H1 (cell line): ENCODE results near the gene TSPAN9. TPM values are rescaled to one million over a fixed set of nuclear protein-coding genes. Genes with fewer than 3 reads are reported as not detected.

Experiments
- CTCF ChIA-PET: fragments of 300-600 bp; sonication (Branson Sonifier 250); formaldehyde crosslinking; loops from one replicate; lab custom pipeline; 2021; ENCODE audit not compliant: partially characterized antibody; lab: Charles Lee
- POLR2A ChIA-PET: fragments of 300-600 bp; sonication (Branson Sonifier 250); formaldehyde crosslinking; loops from one replicate; lab custom pipeline; 2021; ENCODE audit warnings: inconsistent platforms; ENCODE audit not compliant: partially characterized antibody; lab: Charles Lee
- DNase-seq, 2 experiments: peaks; one replicate each; pipeline versions ENCODE4 v3.0.0 to v3.0.0-alpha.2; 2010 to 2022; ENCODE audit warnings: low spot score in 2 of 2, low read depth in 1 of 2, mixed read lengths in 1 of 2
- FAIRE-seq: peaks from 2 replicates; lab custom pipeline; 2011; peaks lifted over from hg19 to GRCh38; lab: Jason Lieb, UNC
- H2AFZ ChIP-seq: 2 replicates; pipeline ENCODE4 v1.8.1; 2012; ENCODE audit warnings: low read length, inconsistent platforms
- H2AK5ac ChIP-seq: 2 replicates; pipeline ENCODE4 v1.6.1; 2013; ENCODE audit warnings: low read depth, low read length
- H2BK120ac ChIP-seq: replicated peaks from 2 replicates; pipeline ENCODE3; 2013; ENCODE audit warnings: low read depth, low read length, inconsistent platforms
- H2BK12ac ChIP-seq: 2 replicates; pipeline ENCODE4 v1.6.1; 2013; ENCODE audit warnings: low read depth, low read length
- H2BK15ac ChIP-seq: 2 replicates; pipeline ENCODE4 v1.6.1; 2013; ENCODE audit warnings: low read length
- H2BK20ac ChIP-seq: 2 replicates; pipeline ENCODE4 v1.6.1; 2013; ENCODE audit warnings: low read length
- H2BK5ac ChIP-seq: 2 replicates; pipeline ENCODE4 v1.6.1; 2013; ENCODE audit warnings: low read depth, low read length
- H3K14ac ChIP-seq: 2 replicates; pipeline ENCODE4 v1.6.1; 2013; ENCODE audit warnings: inconsistent platforms; ENCODE audit not compliant: insufficient read length
- H3K18ac ChIP-seq: 2 replicates; pipeline ENCODE4 v1.6.1; 2013; ENCODE audit warnings: low read length; ENCODE audit errors: extremely low read depth
- H3K23ac ChIP-seq: 2 replicates; pipeline ENCODE4 v1.6.1; 2013; ENCODE audit warnings: inconsistent platforms; ENCODE audit not compliant: insufficient read length
- H3K23me2 ChIP-seq: 2 replicates; pipeline ENCODE4 v1.6.1; 2013; ENCODE audit warnings: low read depth, low read length
- H3K27ac ChIP-seq: 2 replicates; pipeline ENCODE4 v1.6.1; 2011; ENCODE audit warnings: low read depth, low read length, inconsistent platforms
- H3K27me3 ChIP-seq, 4 experiments: replicated peaks in 1 of 4; 1 replicate in 1 of 4; 2 replicates in 3 of 4; pipeline versions ENCODE4 v1.6.1 to v1.8.1; 2011 to 2013; ENCODE audit warnings: low read length in 3 of 4, mild to moderate bottlenecking in 3 of 4, inconsistent platforms in 2 of 4, mixed read lengths in 2 of 4, moderate library complexity in 1 of 4; ENCODE audit not compliant: control insufficient read depth in 3 of 4, insufficient read depth in 3 of 4; ENCODE audit errors: extremely low read depth in 1 of 4
- H3K36me3 ChIP-seq, 4 experiments: 2 replicates each; pipeline versions ENCODE4 v1.6.1 to v1.8.1; 2011 to 2013; ENCODE audit warnings: mild to moderate bottlenecking in 4 of 4, low read length in 3 of 4, moderate library complexity in 2 of 4, control low read depth in 1 of 4, inconsistent platforms in 1 of 4; ENCODE audit not compliant: insufficient read depth in 4 of 4, control insufficient read depth in 2 of 4
- H3K4ac ChIP-seq: replicated peaks from 2 replicates; pipeline ENCODE3; 2013; ENCODE audit warnings: low read length, low read depth, mixed read lengths, inconsistent platforms; ENCODE audit not compliant: insufficient read length
- H3K4me1 ChIP-seq, 4 experiments: replicated peaks in 1 of 4; 1 replicate in 1 of 4; 2 replicates in 3 of 4; pipeline versions ENCODE4 v1.6.1 to v1.8.1; 2011 to 2013; ENCODE audit warnings: low read length in 3 of 4, inconsistent platforms in 2 of 4, mixed read lengths in 1 of 4; ENCODE audit not compliant: insufficient read depth in 4 of 4, control insufficient read depth in 3 of 4
- H3K4me2 ChIP-seq, 2 experiments: 2 replicates each; pipeline versions ENCODE4 v1.6.1 to v1.8.1; 2011 to 2013; ENCODE audit warnings: low read depth in 2 of 2, low read length in 2 of 2, control low read depth in 1 of 2, inconsistent platforms in 1 of 2, mild to moderate bottlenecking in 1 of 2; ENCODE audit not compliant: insufficient read depth in 1 of 2
- H3K4me3 ChIP-seq, 4 experiments: fragments of 200-600, 300-600 bp in 1 of 4; sonication (generic), shearing (Covaris generic), sonication (Bioruptor Twin) in 1 of 4; 2 replicates each; pipeline versions ENCODE4 v1.5.1 to v1.8.1; 2011 to 2016; ENCODE audit warnings: low read length in 4 of 4, low read depth in 3 of 4, control low read depth in 2 of 4, inconsistent platforms in 2 of 4, mild to moderate bottlenecking in 2 of 4, mixed read lengths in 1 of 4, moderate library complexity in 1 of 4; ENCODE audit not compliant: insufficient read depth in 2 of 4; ENCODE audit errors: extremely low read depth in 1 of 4
- H3K56ac ChIP-seq: replicated peaks from 2 replicates; pipeline ENCODE3; 2013; ENCODE audit warnings: low read depth, mild to moderate bottlenecking, mixed read lengths, low read length, inconsistent platforms; ENCODE audit not compliant: insufficient read length
- H3K79me1 ChIP-seq: 2 replicates; pipeline ENCODE4 v1.6.1; 2013; ENCODE audit warnings: low read depth, low read length, control low read depth
- H3K79me2 ChIP-seq, 2 experiments: 2 replicates each; pipeline versions ENCODE4 v1.6.1 to v1.8.1; 2012 to 2013; ENCODE audit warnings: low read length in 2 of 2, mild to moderate bottlenecking in 2 of 2, inconsistent platforms in 1 of 2; ENCODE audit not compliant: insufficient read depth in 2 of 2, control insufficient read depth in 1 of 2
- H3K9ac ChIP-seq, 4 experiments: replicated peaks in 1 of 4; 1 replicate in 1 of 4; 2 replicates in 3 of 4; pipeline versions ENCODE4 v1.6.1 to v1.8.1; 2011 to 2013; ENCODE audit warnings: low read depth in 3 of 4, low read length in 3 of 4, control low read depth in 2 of 4, mild to moderate bottlenecking in 2 of 4, moderate library complexity in 2 of 4, inconsistent platforms in 1 of 4; ENCODE audit errors: extremely low read depth in 1 of 4
- H3K9me3 ChIP-seq, 2 experiments: 2 replicates each; pipeline versions ENCODE4 v1.6.1 to v1.8.1; 2012 to 2013; ENCODE audit warnings: mild to moderate bottlenecking in 2 of 2, moderate library complexity in 2 of 2, control low read depth in 1 of 2, inconsistent platforms in 1 of 2, low read depth in 1 of 2, low read length in 1 of 2, mixed read lengths in 1 of 2; ENCODE audit not compliant: insufficient read depth in 2 of 2
- H4K20me1 ChIP-seq, 2 experiments: replicated peaks in 1 of 2; 2 replicates each; pipeline versions ENCODE3 to v1.8.1; 2011 to 2013; ENCODE audit warnings: inconsistent platforms in 2 of 2, low read length in 2 of 2, mild to moderate bottlenecking in 1 of 2; ENCODE audit not compliant: insufficient read depth in 2 of 2, control insufficient read depth in 1 of 2
- H4K5ac ChIP-seq: 2 replicates; pipeline ENCODE4 v1.6.1; 2013; ENCODE audit warnings: low read length, low read depth, mixed read lengths, inconsistent platforms; ENCODE audit not compliant: insufficient read length
- H4K8ac ChIP-seq: 2 replicates; pipeline ENCODE4 v1.8.0; 2013; ENCODE audit warnings: mild to moderate bottlenecking, moderate library complexity, low read length, inconsistent platforms; ENCODE audit not compliant: insufficient read depth; ENCODE audit errors: extremely low read depth
- H4K91ac ChIP-seq: replicated peaks from 2 replicates; pipeline ENCODE3; 2013; ENCODE audit warnings: low read length, mixed read lengths, inconsistent platforms; ENCODE audit not compliant: insufficient read length
- ASH2L ChIP-seq: fragments of 200-600, 300-600 bp; sonication (generic); IDR thresholded peaks from one replicate; pipeline ENCODE4 v1.7.1; 2017; ENCODE audit warnings: low read length
- BACH1 ChIP-seq: IDR thresholded peaks from 2 replicates; pipeline ENCODE4 v1.6.1; 2012; ENCODE audit warnings: low read length, improper control_type of control experiment
- GABPA ChIP-seq: IDR thresholded peaks from 2 replicates; pipeline ENCODE4 v1.6.1; 2011; ENCODE audit warnings: mild to moderate bottlenecking, low read length, moderate library complexity, borderline replicate concordance; ENCODE audit not compliant: insufficient read depth
- GTF2F1 ChIP-seq: IDR thresholded peaks from 2 replicates; pipeline ENCODE4 v1.6.1; 2012; ENCODE audit warnings: low read depth, low read length, improper control_type of control experiment, borderline replicate concordance
- JUND ChIP-seq: IDR thresholded peaks from 2 replicates; pipeline ENCODE4 v1.6.1; 2011; ENCODE audit warnings: mild to moderate bottlenecking, improper control_type of control experiment, low read length
- KDM1A ChIP-seq: fragments of 200-600, 300-600 bp; sonication (generic); IDR thresholded peaks from 2 replicates; pipeline ENCODE4 v1.7.1; 2016; ENCODE audit warnings: mild to moderate bottlenecking, low read length, borderline replicate concordance
- MAFK ChIP-seq: IDR thresholded peaks from 2 replicates; pipeline ENCODE4 v1.6.1; 2012; ENCODE audit warnings: low read depth, mild to moderate bottlenecking, improper control_type of control experiment, low read length
- SAP30 ChIP-seq: fragments of 300-600 bp; sonication (generic); IDR thresholded peaks from 2 replicates; pipeline ENCODE4 v1.7.1; 2012; ENCODE audit warnings: low read length, moderate library complexity, mild to moderate bottlenecking, inconsistent platforms; ENCODE audit not compliant: insufficient read depth, insufficient replicate concordance
- SIRT6 ChIP-seq: IDR thresholded peaks from one replicate; pipeline ENCODE4 v1.7.1; 2012; ENCODE audit warnings: low read length, inconsistent platforms
- TAF1 ChIP-seq: IDR thresholded peaks from 2 replicates; pipeline ENCODE4 v1.6.1; 2011; ENCODE audit warnings: mild to moderate bottlenecking, low read depth, low read length
- TEAD4 ChIP-seq: IDR thresholded peaks from 2 replicates; pipeline ENCODE4 v1.6.1; 2012; ENCODE audit warnings: low read depth, low read length, inconsistent platforms, mixed read lengths
- WGBS, 2 experiments: shearing (Covaris generic) in 1 of 2; methylation state at CpG; one replicate each; pipeline versions ENCODE4 v1.1.6 to v1.1.7; 2013 to 2015; ENCODE audit warnings: low lambda C conversion rate in 2 of 2, mixed read lengths in 2 of 2, inconsistent platforms in 1 of 2, low coverage in 1 of 2, missing lambda C conversion rate in 1 of 2; ENCODE audit not compliant: insufficient replicate concordance in 2 of 2, insufficient coverage in 1 of 2, insufficient read length in 1 of 2; ENCODE audit errors: extremely low coverage in 1 of 2, missing lambda C conversion rate in 1 of 2; 5-methylcytosine and 5-hydroxymethylcytosine counted together
- polyA plus RNA-seq, 7 experiments: library from polyadenylated mRNA; depleted of rRNA in 3 of 7; stranded (reverse) in 5 of 7; unstranded in 2 of 7; fragments of >200 nt in 5 of 7; fragments of 200-250 nt in 2 of 7; gene quantifications; 1 replicate in 5 of 7; 2 replicates in 1 of 7; 4 replicates in 1 of 7; pipeline versions ENCODE4 v1.2.1 to v1.2.3, GENCODE V29; 2011 to 2013; ENCODE audit warnings: missing spikeins in 2 of 7, mixed read lengths in 2 of 7
- total RNA-seq: library from RNA; stranded (reverse); fragmentation: NEBNext Ultra II Directional; extraction: Animal tissue kit (Norgen Biotek cat#: 25700); gene quantifications from 2 replicates; pipeline ENCODE4 v1.2.1, GENCODE V29; 2021
- TF ChIP-seq, protein P1 (sequence below): IDR thresholded peaks from 2 replicates; pipeline ENCODE4 v1.6.1; 2012; ENCODE audit warnings: inconsistent platforms

TSPAN9 gene
- total and polyA plus RNA-seq, 2 of the 8 experiments (the other 6 are each of a cell fraction or from before 2014, with no cell fraction given), result 11.5 to 29.1 TPM

DNA sequence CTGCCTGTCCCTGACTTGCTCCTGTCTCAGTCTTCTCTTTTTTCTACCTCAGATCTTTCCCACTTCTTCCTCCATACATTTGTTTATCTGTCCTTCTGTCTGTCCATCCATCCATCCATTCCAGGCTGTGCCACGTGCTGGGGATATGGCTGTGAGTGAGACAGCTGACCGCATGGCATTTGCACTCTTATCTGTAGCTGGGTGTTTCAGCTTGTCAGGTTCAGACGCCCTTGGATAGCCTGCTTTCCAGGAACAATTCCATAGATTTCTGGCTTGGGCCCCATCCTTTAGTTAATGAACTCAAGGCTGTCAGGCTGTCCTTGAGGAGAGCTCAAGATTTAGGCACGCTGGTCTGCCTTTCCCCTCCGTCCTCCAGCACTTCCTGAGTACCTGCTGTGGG lies 116.6 kb downstream of the TSPAN9 start:
- peaks cover 1 to 3% (median 2%) of the 10 kb centered on the region in 4 experiments; a peak in 6 of 7 replicates for H3K27me3 ChIP-seq
- no peaks in the 10 kb centered on the region for H3K36me3 ChIP-seq
- H4K8ac ChIP-seq, result peak overlapping the region; percentile 31
- DNase-seq (no peak), FAIRE-seq (no peak)
- no peaks in the 10 kb centered on the region for H3K79me2 ChIP-seq
- H3K9me3 ChIP-seq, result no peaks in the 10 kb centered on the region
- H3K4me1 ChIP-seq, result peaks cover 0 to 7% (median 2%) of the 10 kb centered on the region in 4 experiments; a peak in 4 of 7 replicates
- ChIA-PET POLR2A (interaction anchor here (0.8 kb wide), 1 partner anchor 38 kb away, joined by 3 read pairs; no protein-coding TSS in a partner anchor), CTCF (interaction anchor here (0.6 to 24.7 kb wide), 12 partner anchors 9 to 83 kb away, joined by 3 to 448 read pairs (median 5); no protein-coding TSS in a partner anchor)
- no peaks in the 10 kb centered on the region; the same call in none of the 2 replicates for H3K79me1 ChIP-seq
- no peak overlapping the region for H3K4me3 ChIP-seq
- TF ChIP-seq SAP30 (no peak), KDM1A (no peak), MAFK (no peak), TAF1 (no peak), GABPA (no peak), ASH2L (no peak), JUND (no peak), TEAD4 (no peak), GTF2F1 (no peak), SIRT6 (no peak), BACH1 (no peak)
- TF ChIP-seq, protein P1, sequence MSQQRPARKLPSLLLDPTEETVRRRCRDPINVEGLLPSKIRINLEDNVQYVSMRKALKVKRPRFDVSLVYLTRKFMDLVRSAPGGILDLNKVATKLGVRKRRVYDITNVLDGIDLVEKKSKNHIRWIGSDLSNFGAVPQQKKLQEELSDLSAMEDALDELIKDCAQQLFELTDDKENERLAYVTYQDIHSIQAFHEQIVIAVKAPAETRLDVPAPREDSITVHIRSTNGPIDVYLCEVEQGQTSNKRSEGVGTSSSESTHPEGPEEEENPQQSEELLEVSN, result no peak
- H2BK120ac ChIP-seq, result no peak overlapping the region
- no peak overlapping the region for H3K9ac ChIP-seq
- no peak overlapping the region for H3K27ac ChIP-seq
- no peak overlapping the region for H2BK5ac ChIP-seq
- H3K14ac ChIP-seq, result no peak overlapping the region
- H3K4me2 ChIP-seq, result no peak overlapping the region
- H2BK20ac ChIP-seq, result no peak overlapping the region
- peaks cover 1 to 6% of the 10 kb centered on the region in 2 experiments for H4K20me1 ChIP-seq
- 0 out of 2 replicates have a peak overlapping the region, but pooled peaks have one; percentile 13 for H2AK5ac ChIP-seq
- H3K18ac ChIP-seq, result no peak overlapping the region
- H2BK12ac ChIP-seq, result no peak overlapping the region
- no peaks in the 10 kb centered on the region for H3K23me2 ChIP-seq
- H4K91ac ChIP-seq, result no peak overlapping the region
- no peak overlapping the region for H3K56ac ChIP-seq
- WGBS, 2 experiments, result 89% methylated on average over 5 of the region's 5 CpGs; no CpG with 5 or more reads in 1 of the 2 experiments
- no peak overlapping the region for H2BK15ac ChIP-seq
- H3K4ac ChIP-seq, result no peak overlapping the region
- H3K23ac ChIP-seq, result no peak overlapping the region
- no peak overlapping the region for H4K5ac ChIP-seq
- H2AFZ ChIP-seq, result no peak overlapping the region
